ENCODE data around the gene CNP.

Gene CNP

GRCh38 chr17:41982026-41982760 is 15.6 kb downstream of the CNP start:
- H3K4me3 ChIP-seq: no peak overlapping the region
- H3K4me1 ChIP-seq: peaks cover 2% of the 10 kb centered on the region
- no peaks in the 10 kb centered on the region for H3K9me3 ChIP-seq
- no peak overlapping the region for H3K9ac ChIP-seq
- H3K27ac ChIP-seq: no peak overlapping the region
- H3K4me2 ChIP-seq: no peak overlapping the region
- TF ChIP-seq Cebpa-rat (IDR thresholded peaks at IDR 0.05): no peak
- peaks cover 8% of the 10 kb centered on the region for H4K20me1 ChIP-seq
- peaks cover 98% of the 10 kb centered on the region for H3K36me3 ChIP-seq
- no peaks in the 10 kb centered on the region for H3K27me3 ChIP-seq

- 0 out of 2 replicates have a peak, but pooled peaks cover 6% of the 10 kb centered on the region for H3K4me1 ChIP-seq
- H3K27ac ChIP-seq: no peak overlapping the region
- no peaks in the 10 kb centered on the region for H3K27me3 ChIP-seq
- no peak overlapping the region for H3K4me2 ChIP-seq
- H3K36me3 ChIP-seq: peaks cover 99% of the 10 kb centered on the region
- H3K4me3 ChIP-seq: no peak overlapping the region
- TF ChIP-seq Cebpa-rat (IDR thresholded peaks at IDR 0.05): no peak
- no peaks in the 10 kb centered on the region for H3K9me3 ChIP-seq
- H3K9ac ChIP-seq: no peak overlapping the region
- 0 out of 2 replicates have a peak, but pooled peaks cover 13% of the 10 kb centered on the region for H4K20me1 ChIP-seq
These were observed 17.9 kb downstream of the CNP start for GRCh38 chr17:41984454-41984853.

GRCh38 chr17:41985919-41986318 is 19.3 kb downstream of the CNP start:
- Histone ChIP-seq H3K36me3 (peaks cover 100% of the 10 kb centered on the region), H4K20me1 (0 out of 2 replicates have a peak, but pooled peaks cover 17% of the 10 kb centered on the region)
- TF ChIP-seq Cebpa-rat (IDR thresholded peaks at IDR 0.05): no peak

GRCh38 chr17:41986634-41987033 is 20.0 kb downstream of the CNP start:
- H3K27ac ChIP-seq: no peak overlapping the region
- no peak overlapping the region for H3K4me2 ChIP-seq
- 0 out of 2 replicates have a peak, but pooled peaks cover 17% of the 10 kb centered on the region for H4K20me1 ChIP-seq
- no peak overlapping the region for H3K9ac ChIP-seq
- peaks cover 100% of the 10 kb centered on the region for H3K36me3 ChIP-seq
- no peak overlapping the region for H3K4me3 ChIP-seq
- 0 out of 2 replicates have a peak, but pooled peaks cover 6% of the 10 kb centered on the region for H3K4me1 ChIP-seq
- no peak for TF ChIP-seq Cebpa-rat (IDR thresholded peaks at IDR 0.05)
- no peaks in the 10 kb centered on the region for H3K9me3 ChIP-seq
- no peaks in the 10 kb centered on the region for H3K27me3 ChIP-seq

More at GRCh38 chr17:41985919-41986318, 19.3 kb downstream of the CNP start:
- H3K4me1 ChIP-seq: 0 out of 2 replicates have a peak, but pooled peaks cover 6% of the 10 kb centered on the region
- H3K27me3 ChIP-seq: no peaks in the 10 kb centered on the region
- no peak overlapping the region for H3K4me2 ChIP-seq
- H3K27ac ChIP-seq: no peak overlapping the region
- H3K9ac ChIP-seq: no peak overlapping the region
- no peaks in the 10 kb centered on the region for H3K9me3 ChIP-seq
- no peak overlapping the region for H3K4me3 ChIP-seq

- Histone ChIP-seq H4K20me1 (0 out of 2 replicates have a peak, but pooled peaks cover 17% of the 10 kb centered on the region), H3K9me3 (no peaks in the 10 kb centered on the region), H3K27me3 (no peaks in the 10 kb centered on the region), H3K4me2 (no peak overlapping the region), H3K9ac (no peak overlapping the region), H3K4me1 (0 out of 2 replicates have a peak, but pooled peaks cover 6% of the 10 kb centered on the region), H3K27ac (no peak overlapping the region), H3K4me3 (no peak overlapping the region), H3K36me3 (peaks cover 100% of the 10 kb centered on the region)
- peak; percentile 66; the same call in 1 of the 2 replicates for TF ChIP-seq Cebpa-rat (IDR thresholded peaks at IDR 0.05)
These were observed 21.0 kb downstream of the CNP start for GRCh38 chr17:41987642-41988041.

GRCh38 chr17:41988418-41988817 is 21.8 kb downstream of the CNP start:
- peaks cover 100% of the 10 kb centered on the region for H3K36me3 ChIP-seq
- H3K4me1 ChIP-seq: 0 out of 2 replicates have a peak, but pooled peaks cover 6% of the 10 kb centered on the region
- H3K27me3 ChIP-seq: no peaks in the 10 kb centered on the region
- H3K4me3 ChIP-seq: no peak overlapping the region
- H3K9me3 ChIP-seq: no peaks in the 10 kb centered on the region
- H3K4me2 ChIP-seq: no peak overlapping the region
- TF ChIP-seq Cebpa-rat (IDR thresholded peaks at IDR 0.05): no peak
- H3K27ac ChIP-seq: no peak overlapping the region
- H4K20me1 ChIP-seq: 0 out of 2 replicates have a peak, but pooled peaks cover 17% of the 10 kb centered on the region
- H3K9ac ChIP-seq: no peak overlapping the region; the same call in 1 of the 2 replicates

GRCh38 chr17:41989702-41990419 is 23.3 kb downstream of the CNP start:
- no peak for TF ChIP-seq Cebpa-rat (IDR thresholded peaks at IDR 0.05)
- Histone ChIP-seq H3K9me3 (no peaks in the 10 kb centered on the region), H4K20me1 (0 out of 2 replicates have a peak, but pooled peaks cover 18% of the 10 kb centered on the region), H3K36me3 (peaks cover 100% of the 10 kb centered on the region), H3K4me1 (0 out of 2 replicates have a peak, but pooled peaks cover 6% of the 10 kb centered on the region), H3K4me2 (no peak overlapping the region), H3K9ac (no peak overlapping the region), H3K27ac (no peak overlapping the region), H3K27me3 (no peaks in the 10 kb centered on the region), H3K4me3 (no peak overlapping the region)

GRCh38 chr17:41992576-41992975 is 26.0 kb downstream of the CNP start:
- no peak overlapping the region for H3K4me3 ChIP-seq
- H4K20me1 ChIP-seq: peaks cover 45% of the 10 kb centered on the region
- no peak for TF ChIP-seq Cebpa-rat (IDR thresholded peaks at IDR 0.05)
- H3K36me3 ChIP-seq: peaks cover 100% of the 10 kb centered on the region
- no peak overlapping the region for H3K4me2 ChIP-seq
- peaks cover 20% of the 10 kb centered on the region for H3K4me1 ChIP-seq
- H3K27ac ChIP-seq: no peak overlapping the region
- H3K9me3 ChIP-seq: no peaks in the 10 kb centered on the region
- H3K27me3 ChIP-seq: no peaks in the 10 kb centered on the region
- H3K9ac ChIP-seq: no peak overlapping the region

GRCh38 chr17:41996855-41997164 is 30.2 kb downstream of the CNP start:
- H3K9ac ChIP-seq: peak overlapping the region; percentile 20; the same call in 1 of the 2 replicates
- H4K20me1 ChIP-seq: peaks cover 70% of the 10 kb centered on the region
- peaks cover 15% of the 10 kb centered on the region for H3K4me1 ChIP-seq
- no peak for TF ChIP-seq Cebpa-rat (IDR thresholded peaks at IDR 0.05)
- 0 out of 2 replicates have a peak overlapping the region, but pooled peaks have one; percentile 14 for H3K27ac ChIP-seq
- H3K9me3 ChIP-seq: no peaks in the 10 kb centered on the region
- no peaks in the 10 kb centered on the region for H3K27me3 ChIP-seq
- H3K4me3 ChIP-seq: no peak overlapping the region
- peaks cover 100% of the 10 kb centered on the region for H3K36me3 ChIP-seq
- peak overlapping the region; percentile 47; the same call in 1 of the 2 replicates for H3K4me2 ChIP-seq

GRCh38 chr17:41998497-41998896 is 31.9 kb downstream of the CNP start:
- no peak for TF ChIP-seq Cebpa-rat (IDR thresholded peaks at IDR 0.05)
- Histone ChIP-seq H3K27ac (no peak overlapping the region), H3K27me3 (no peaks in the 10 kb centered on the region), H3K9me3 (no peaks in the 10 kb centered on the region), H3K36me3 (peaks cover 100% of the 10 kb centered on the region), H4K20me1 (peaks cover 87% of the 10 kb centered on the region), H3K4me3 (no peak overlapping the region), H3K4me2 (no peak overlapping the region), H3K4me1 (peaks cover 15% of the 10 kb centered on the region), H3K9ac (no peak overlapping the region)

Measured in BLaER1 (cell line).